ENCODE measurements around the gene SLIT3. TPM values are rescaled to one million over a fixed set of nuclear protein-coding genes. Genes with fewer than 3 reads are reported as not detected.
"Not testable (repeated sequence)": the region's sequence is repeated elsewhere in the genome, so short reads cannot be mapped to it uniquely, and the experiment has no call there.

The SLIT3 gene
- total RNA-seq, 1 donor from 2014 or later, result 42.4 TPM

DNA sequence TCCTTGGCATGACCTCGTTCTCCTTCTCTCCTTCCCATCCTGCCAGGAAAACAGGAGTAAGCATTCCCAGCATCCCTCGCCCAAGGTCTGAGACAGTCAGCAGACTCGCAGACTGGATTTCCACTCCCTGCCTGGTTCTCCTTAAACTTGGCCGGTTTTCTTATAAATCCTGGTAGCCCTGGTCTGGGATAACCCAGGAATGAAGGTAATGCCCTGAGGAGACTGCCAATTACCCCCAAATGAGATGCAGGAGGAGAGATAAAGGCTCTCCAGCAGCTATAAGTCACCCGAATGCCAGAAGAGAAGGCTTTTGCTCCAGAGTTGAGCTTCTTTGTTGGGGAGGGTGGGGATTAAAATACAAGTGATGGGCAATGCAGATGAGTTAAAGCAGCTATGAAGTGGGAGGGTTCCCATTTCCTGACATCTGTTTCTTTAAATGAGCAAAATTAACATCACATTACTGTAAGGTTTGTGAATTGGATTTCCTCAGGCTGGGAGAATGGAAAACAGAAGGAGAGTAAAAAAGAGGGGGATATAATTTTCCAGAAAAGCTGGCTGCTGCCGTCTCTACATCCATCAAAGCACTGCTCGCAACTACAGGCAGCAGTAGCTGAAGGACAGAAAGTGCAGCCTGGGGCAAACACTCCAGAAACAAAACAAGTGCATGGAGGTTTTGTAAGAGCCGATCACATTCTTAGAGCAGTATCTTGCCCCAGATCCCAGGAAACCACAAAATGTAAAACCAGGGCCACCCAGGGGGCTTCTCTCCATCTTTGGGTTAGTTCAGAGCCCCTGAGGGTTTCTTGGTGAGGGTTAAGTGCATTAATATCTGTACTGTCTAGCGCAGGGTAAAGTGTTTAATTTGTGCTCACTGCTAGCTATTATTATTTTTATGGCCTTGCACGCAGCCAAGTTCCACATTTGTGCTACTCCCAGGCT lies 544.2 kb downstream of the SLIT3 start:
- peak; percentile 43 for DNase-seq

DNA sequence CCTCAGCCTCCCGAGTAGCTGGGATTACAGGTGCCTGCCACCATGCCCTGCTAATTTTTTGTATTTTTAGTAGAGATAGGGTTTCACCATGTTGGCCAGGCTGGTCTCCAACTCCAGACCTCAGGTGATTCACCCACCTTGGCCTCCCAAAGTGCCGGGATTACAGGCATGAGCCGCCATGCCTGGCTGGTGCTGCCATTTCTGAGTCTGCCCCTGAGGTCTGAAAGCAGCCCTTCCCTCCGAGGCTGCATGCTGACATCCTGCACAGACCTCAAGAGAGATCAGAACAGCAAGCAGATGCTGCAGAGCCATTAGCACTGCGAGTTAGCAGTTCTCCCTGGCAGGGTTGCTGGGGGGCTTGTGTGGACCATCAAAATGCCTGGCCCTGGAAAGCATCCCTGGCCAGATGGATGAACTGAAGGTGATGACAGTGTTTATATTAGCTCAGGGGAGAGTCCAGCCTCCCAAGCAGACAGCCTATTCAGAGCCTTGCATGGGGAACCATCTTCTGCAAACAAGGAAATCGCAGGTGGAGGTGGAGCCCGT lies 545.3 kb downstream of the SLIT3 start:
- DNase-seq, result no peak

DNA sequence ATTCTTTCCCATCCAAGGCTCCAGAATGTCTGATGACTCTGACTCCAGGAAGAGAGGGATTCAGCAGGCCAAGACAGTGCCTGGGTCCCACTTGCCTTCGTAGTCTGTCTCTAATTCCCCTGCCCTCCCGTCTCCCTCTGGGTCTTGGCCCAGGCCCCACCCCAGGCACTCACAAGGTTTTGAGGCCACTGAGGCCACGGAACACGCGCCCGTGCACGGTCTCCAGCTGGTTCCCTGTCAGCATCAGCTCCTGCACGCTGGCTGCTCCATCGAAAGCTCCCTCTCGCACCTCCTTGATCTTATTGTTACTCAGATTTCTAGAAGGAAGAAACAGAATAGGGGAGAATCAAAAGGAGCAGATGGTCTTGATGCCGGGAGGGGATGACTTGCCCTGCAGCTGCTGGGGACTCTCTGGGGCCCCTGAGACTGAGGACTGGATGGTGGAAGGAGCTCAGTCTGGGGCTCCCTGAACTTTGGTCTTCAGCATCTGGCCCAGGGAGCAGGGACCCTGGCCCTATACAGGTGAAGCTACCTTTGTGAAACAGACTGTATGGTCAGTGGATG lies 547.2 kb downstream of the SLIT3 start:
- no peak for DNase-seq

DNA sequence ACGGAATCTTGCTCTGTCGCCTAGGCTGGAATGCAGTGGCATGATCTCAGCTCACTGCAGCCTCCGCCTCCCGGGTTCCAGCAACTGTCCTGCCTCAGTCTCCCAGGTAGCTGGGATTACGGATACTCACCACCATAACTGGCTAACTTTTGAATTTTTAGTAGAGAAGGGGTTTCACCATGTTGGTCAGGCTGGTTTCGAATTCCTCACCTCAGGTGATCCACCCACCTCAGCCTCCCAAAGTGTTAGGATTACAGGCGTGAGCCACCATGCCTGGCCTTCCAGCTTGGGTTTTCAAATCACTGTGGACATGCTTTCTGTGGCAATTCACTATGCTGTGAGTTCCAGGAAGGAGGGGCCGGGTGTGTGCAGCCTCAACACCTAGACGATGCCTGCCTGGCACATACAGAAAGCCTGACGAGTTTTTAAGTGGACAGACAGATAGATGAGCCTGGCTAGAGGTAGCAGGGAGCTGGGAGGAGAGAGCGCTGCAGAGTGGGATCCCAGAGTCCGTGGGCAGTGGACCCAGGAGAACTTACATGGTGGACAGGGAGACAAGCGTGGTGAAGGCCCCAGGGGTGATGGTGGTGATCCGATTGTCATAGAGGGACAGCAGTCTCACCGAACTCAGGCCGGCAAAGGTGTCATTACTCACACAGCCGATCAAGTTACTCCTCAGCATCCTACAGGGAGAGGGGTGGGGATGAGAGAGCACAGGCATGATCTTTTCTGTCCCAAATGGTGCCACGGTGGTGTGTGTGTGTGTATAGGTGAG lies 548.3 kb downstream of the SLIT3 start:
- DNase-seq, result no peak

DNA sequence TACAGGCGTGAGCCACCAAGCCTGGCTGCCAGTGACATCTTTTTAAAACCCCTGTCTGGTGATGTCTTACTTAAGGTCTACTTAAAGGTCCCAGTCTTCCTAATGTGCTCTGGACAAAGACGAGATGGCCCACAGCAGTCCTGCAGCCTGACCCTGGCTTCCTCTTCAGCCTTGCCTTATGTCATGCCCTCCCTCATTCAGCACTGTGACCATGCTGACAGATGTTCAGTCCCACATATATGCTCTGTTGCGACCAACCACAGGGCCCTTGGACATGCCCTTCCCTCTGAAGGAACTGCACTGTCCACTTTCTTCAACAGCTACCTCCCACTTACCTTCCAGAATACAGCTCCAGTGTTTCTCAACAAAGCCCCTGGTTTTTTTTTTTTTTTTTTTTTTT lies 548.9 kb downstream of the SLIT3 start:
- DNase-seq, result no peak

DNA sequence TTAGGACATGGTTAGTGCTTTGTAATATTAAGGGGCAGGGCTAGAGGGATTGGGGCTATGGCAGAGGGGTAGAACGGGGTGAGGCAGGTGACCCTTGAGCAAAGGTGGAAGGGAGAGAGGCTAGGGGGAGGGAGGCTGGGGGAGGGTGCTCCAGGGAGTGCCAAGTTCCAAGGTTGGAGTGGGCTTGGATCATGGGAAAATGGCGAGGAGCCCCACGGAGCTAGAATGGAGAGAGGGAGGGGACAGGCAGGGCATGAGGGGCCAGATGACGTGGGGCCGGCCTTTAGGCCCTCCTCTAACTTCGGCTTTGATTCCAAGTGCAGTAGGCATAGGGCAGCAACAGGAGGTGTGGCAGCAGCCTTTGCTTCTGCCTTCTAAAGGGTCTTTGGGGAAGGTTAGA lies 550.0 kb downstream of the SLIT3 start:
- no peak for DNase-seq

DNA sequence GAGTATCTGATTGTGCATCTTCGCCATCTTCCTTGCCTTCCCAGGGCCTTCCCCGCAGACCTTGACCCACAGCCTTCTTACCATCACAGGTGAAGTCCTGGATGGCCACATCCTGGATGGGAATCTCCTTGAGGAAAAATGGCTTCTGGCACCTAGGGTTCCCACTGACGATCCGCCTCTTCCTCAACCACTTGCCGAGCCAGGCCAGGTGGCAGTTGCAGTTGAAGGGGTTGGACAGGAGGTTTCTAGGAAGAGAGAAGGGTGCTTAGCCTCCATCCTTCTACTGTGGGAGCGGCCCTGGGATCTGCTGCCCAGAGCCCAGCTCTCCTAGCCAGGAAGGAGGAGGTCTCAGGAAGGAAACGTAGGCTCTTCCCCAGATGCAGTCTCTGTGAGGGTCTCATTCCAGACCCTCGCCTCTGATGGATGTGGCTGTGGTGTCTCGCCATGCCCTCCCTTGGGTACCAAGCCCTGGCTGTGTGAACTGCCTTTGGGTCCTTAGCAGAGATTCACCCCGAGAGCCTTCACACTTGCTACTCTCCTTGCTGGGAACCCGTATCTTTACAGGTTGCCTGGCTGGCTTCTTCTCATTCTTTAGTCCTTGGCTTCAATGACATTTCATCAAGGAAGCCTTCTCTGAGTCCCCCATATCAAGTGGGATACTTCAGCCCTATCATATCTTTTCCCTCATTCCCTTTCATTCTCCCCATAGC lies 551.4 kb downstream of the SLIT3 start:
- DNase-seq, result no peak

DNA sequence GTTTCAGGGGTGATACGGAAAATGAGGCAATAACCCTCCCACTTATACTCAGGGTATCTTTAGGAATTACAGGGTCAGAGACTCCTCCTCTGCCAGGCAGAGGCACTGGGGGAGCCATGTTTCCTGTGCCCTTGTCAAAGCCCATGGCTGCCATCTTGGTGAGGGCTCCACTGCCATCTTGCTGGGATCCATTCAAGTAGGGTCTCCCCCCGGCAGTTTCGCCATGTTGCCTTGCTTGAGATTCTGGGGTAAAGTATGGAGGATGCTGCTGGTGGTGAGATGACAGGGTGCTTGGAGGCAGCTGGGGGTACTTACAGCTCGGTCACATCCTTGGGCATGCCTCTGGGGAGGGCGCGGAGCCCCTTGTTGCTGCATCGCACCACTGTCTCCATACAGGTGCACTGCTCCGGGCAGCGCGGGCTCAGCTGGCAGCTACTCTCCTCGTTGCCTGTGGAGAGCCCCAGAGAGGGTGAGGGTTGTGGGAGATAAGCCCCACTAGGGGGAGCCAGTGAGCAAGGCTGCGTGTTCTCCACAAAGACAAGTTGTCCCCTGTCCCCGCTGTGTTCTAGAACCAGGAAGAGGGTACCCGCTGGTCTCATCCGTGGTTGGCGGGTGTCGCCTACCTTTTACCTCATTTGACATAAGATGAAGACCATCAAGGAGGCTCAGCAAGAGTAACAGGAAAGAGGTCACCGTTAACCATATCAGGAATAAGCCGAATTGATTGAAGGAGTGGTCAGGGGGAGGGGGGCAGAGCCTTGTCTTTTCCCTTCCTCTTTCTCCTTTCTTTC lies 552.8 kb downstream of the SLIT3 start:
- no peak for DNase-seq

DNA sequence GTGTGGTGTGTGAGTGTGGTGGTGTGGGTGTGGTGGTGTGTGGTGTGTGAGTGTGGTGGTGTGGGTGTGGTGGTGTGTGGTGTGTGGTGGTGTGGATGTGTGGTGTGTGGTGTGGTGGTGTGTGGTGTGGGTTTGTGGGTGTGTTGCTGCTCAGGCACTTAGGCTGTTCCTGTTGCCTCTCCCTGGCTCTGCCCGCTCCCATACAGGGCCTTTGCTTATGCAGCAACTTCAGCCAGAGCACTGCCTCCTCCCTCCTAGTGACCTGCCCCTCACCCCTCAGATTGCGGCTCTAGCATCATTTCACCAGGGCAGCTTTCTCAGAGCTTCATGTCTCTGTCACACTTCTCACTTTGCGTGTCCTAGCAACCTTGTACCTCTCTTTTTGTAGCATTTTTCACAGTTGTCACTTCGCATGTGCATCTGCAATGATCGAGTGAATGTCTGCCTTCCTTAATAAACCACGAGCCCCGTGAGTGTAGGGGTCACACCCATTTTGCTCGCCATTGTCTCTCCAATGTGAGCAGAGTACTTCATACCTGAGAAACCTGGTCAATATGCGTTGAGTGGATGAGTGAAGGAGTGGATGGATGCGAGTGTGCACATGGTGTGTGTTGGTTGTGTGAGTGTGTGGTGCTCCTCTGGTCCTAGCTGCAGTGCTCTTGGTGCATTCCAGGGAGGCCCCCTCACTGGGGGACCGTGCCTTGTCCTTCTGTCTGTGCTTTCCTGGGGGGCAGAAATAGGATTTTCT lies 553.9 kb downstream of the SLIT3 start:
- DNase-seq, result no peak

DNA sequence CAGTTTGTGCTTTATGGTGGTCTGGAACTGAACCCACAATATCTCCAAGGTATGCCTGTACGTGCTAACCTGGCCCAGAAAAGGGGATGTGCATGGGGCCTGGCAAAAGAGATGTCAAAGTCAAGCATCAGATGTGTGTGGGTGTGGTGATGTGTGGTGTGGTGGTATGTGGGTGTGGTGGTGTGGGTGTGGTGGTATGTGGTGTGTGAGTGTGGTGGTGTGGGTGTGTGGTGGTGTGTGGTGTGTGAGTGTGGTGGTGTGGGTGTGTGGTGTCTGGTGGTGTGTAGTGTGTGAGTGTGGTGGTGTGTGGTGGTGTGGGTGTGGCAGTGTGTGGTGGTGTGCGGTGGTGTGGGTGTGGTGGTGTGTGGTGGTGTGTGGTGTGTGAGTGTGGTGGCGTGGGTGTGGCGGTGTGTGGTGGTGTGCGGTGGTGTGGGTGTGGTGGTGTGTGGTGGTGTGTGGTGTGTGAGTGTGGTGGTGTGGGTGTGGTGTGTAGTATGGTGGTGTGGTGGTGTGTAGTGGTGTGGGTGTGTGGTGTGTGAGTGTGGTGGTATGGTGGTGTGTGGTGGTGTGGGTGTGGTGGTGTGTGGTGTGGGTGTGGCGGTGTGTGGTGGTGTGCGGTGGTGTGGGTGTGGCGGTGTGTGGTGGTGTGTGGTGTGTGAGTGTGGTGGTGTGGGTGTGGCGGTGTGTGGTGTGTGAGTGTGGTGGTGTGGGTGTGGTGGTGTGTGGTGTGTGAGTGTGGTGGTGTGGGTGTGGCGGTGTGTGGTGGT lies 554.6 kb downstream of the SLIT3 start:
- not testable (repeated sequence) for DNase-seq

DNA sequence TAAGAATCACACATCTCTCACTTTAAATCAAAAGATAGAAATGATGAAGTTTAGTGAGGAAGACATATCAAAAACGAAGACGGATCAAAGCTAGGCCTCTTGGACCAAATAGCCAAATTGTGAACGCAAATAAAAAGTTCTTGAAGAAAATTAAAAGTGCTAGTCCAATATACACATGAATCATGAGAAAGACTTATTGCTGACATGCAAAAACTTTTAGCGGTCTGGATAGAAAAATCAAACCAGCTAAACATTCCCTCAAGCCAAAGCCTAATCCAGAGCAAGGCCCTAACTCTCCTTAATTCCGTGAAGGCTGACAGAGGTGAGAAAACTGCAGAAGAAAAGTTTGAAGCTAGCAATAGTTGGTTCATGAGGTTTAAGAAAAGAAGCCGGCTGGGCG lies 557.3 kb downstream of the SLIT3 start:
- no peak for DNase-seq

DNA sequence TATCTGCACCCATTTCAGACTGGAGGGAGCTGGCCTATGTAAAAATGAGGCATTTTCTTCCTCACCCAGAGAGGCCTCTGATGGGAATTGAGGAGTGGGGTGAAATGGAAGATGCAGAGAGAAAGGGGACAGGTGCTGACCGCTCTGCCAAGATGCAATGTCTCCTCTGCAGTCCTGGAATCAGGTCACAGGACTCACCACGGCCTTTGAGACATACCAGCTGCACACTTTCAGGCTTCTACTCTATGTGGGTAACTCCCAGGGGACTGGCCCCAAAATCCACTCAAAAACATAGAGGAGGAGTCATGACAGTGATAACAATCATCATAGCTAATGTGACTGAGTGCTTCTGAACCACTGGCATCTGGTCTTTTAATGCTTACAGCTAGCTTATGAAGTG lies 558.6 kb downstream of the SLIT3 start:
- DNase-seq, result not testable (repeated sequence)

DNA sequence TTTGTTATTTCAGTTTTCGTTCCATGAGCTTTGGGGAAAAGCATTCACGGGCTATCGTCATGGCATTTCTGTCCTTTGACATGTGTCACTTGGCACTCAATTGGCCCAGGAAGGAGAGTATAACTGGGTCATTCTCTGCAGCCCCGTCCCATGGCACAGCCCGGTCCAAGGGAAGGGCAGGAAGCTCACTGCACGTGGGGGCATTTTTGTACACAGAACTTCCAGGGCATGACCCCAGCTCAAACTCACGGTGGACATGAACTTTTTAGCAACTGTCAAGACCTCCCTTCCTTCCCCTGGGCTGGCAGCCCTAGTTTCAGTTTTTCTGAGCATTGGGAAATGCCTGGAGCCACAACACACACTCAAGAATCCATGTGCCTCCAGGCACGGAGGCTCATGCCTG lies 560.1 kb downstream of the SLIT3 start:
- no peak for DNase-seq

DNA sequence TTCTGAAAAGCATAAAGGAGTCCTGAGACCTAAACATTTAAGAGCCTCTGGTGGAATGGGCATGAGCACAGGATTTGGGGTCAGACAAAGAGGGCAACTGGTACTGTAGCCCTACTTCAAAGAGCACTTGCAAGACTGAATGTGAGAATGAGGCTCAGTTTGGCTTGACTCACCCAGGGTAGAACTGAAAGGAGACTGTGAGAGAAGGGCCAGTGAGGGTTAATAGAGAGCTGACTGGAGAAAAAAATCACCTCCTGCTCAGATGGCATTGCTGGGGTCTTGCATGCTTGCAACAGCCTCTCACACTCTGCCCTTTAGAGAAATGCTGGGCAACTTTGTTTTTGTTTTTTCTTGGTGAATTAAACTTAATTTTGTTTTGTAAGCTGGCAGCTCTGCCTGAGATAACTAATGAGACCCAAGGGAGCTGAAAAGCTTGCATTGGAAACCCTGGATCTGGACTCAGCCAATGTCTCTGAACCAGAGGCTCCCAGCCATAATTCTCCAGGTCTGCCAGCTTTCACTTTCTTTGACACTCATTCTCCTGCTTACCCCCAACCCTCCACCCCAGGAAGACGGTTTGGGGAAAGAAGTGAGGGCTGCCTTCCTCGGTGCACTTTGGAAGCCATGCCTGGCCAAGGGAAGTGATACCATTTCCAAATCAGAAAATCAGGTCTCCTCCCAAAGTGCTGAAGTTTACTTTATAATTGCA lies 560.7 kb downstream of the SLIT3 start:
- DNase-seq, result no peak

DNA sequence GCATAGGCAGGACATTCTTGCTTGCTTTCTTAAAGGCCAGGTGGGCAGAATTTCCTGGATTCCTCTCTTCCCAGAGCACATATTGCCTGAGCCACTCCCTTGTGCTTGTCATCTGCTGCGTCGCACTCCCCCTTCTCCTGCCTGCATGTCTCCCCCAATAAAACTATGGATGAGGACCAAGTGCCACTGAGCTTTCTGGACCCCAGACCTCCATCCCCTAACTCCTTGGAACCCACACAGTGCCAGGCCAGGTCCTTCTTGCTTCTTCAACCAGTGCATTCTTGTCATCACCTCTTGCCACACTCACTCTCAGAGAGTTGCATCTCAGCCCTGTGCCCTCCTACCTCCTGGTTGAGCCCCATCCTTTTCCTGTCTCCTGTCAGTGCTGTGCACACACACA lies 563.9 kb downstream of the SLIT3 start:
- DNase-seq, result no peak

DNA sequence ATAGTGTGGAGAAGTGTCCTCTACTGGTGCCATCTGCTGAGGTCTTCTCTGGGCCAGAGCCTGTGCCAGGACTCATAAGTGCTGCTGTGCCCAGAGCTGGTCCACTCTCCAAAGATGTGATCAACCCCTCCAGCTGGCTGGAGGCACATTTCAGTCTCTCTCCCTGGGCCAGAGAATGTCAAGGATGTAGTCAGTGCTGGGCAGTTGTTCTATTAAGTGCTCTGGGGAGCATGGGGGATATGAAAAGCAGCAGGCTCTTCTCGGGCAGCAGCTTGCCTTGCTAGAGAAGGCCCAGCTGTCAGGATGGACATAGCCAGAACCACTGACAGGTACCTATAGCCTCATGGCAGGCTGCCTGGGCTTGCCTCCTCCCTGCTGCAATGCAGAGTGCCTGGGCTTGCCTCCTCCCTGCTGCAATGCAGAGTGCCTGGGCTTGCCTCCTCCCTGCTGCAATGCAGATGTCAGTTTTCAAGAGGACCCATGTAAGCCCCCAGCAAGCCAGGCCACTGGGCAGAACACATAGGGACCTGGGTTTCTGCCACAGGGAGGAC lies 564.6 kb downstream of the SLIT3 start:
- no peak for DNase-seq

DNA sequence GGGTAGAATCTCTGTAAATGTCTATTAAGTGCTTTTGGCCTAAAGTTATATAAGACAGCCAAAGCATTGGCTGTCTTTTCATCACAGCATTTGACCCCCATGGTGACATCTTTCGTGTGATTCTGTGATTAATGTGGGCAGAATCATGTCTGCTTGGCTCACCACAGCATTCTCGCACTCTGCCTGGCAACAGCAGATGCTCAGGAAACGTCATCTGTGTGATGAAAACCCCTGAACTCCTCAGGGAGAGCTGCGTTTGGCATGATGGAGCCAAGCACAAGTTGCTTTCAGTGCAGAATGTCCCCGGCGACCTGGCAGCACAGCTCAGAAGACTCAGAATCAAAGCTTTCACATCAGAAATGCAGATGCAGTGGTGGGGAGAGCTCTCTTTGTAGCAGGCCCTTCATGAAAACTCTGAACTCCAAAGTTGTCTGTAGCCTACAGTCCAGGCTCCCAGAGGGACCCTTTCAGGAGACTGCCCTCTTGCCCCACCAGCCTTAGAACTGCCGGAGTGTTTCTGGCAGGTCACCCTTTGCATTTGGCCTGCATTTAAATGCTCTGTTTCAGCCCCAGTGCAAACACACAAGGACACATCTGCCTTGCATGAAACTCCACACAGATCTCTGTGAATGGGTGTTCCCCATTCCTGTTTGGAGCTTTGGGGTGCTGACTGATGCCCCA lies 566.2 kb downstream of the SLIT3 start:
- DNase-seq, result peak; percentile 32

DNA sequence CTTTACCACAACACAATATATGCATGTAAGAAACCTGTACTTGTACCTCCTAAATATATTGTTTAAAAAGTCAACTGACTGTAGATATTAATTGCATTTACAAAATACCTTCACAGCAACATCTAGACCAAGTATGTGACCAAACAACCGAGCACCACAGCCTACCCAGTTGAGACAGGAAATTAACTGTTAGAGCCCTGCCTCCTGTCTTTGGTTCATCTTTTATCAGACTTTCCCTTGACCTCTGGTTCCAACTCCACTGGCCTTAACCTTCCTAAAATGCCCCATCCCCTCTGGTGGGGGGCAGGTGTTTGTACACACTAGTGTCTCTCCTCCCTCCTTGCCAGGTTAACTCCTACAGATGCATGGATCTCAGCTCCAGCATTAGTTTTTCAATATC lies 566.8 kb downstream of the SLIT3 start:
- no peak for DNase-seq
